NCI-H510A treated with DMSO at 0.1 percent for 48 hours (cell line): ENCODE results near the gene MGAT3.

Experiments used
- DNase-seq: peaks from one replicate; lab custom pipeline; 2025; lab: John Stamatoyannopoulos, UW

The MGAT3 gene

GRCh38 chr22:39529487-39529851 is 72.7 kb downstream of the MGAT3 start:
- DNase-seq, result no peak

- no peak for DNase-seq
Observed at GRCh38 chr22:39530116-39530515, 73.3 kb downstream of the MGAT3 start.

- DNase-seq, result peak; percentile 51
Observed at GRCh38 chr22:39530692-39531331, 74.0 kb downstream of the MGAT3 start.

DNA sequence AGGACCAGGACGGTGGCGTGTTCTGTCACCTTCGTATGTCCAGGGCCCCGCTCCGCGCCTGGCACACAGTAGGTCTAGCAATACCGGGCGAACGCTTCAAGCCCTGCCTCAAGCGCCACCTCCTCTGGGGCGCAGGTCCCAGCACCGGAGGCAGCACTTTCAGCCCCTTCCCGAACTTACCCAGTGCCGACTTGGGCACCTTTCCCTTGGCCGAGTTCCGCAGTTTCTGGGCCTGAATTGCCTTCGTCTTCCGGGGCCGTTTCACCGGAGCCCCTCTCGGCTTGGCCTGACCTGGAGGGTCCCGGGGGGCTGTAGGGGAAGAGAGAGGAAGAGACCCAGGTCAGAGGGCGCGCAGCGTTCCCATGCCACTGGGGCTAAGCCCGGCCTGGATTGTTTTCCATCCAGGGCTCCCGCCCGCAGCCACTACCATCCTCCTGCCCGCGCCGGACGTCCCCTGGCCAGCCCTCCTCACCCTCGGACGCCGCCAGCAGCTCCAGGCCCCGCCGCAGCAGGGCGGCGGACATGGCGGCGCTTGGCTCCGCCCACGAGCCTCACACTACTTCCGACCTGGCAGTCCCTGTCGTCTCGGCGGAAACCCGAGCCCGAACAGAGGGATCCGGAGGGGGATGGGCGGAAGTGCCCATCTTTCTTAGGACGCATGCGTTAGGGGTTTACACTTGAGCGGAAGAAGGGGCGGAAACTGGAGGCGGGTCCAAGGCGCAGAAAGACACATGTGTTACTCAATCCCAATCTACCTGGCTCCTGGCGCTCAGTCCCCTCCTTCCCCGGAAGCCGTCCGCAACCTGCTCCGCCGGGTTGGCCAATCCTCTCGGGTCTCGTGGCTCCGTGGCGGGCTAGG is 75.6 kb downstream of the MGAT3 start, which contains the start of gene RPS19BP1:
Gene RPS19BP1, minus strand, starts transcription at position 534 of the 859 bp plus-strand sequence. Its CDS starts 10 bp downstream, at position 524.
- peak; percentile 96 for DNase-seq

GRCh38 chr22:39534092-39534506 is 77.3 kb downstream of the MGAT3 start:
- DNase-seq, result no peak

- peak; percentile 47 for DNase-seq
Observed at GRCh38 chr22:39534591-39535356, 78.0 kb downstream of the MGAT3 start.

- DNase-seq, result no peak
Observed at GRCh38 chr22:39535357-39535725, 78.5 kb downstream of the MGAT3 start.

DNA sequence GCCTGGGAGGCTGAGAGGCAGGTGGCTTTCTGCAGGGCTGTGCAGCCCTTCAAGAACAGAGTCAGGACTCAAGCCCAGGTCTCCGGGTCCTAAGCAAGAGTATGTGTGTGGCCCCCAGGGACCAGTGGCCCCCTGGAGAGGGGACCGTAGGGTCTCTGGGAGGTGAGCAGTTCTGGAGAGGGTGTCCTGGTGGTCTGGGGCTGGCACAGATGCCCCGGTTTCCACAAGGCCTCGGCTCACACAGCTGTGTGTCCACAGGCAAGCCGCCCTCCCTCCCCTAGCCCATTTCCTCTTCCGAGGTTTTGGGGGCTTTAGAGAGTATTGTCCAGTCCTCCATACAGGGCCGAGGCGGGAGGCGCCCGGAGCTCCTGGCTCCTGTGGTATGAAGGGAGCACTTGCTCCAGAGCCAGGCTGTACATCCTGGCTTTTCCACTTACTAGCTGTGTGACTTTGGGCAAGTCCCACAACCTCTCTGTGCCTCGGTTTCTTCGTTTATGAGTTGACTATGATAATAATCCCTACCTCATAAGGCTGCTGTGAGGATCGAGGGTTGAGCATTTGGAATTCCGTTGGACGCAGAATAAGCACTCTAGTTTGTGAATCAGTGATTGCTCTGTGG is 79.1 kb downstream of the MGAT3 start:
- DNase-seq, result no peak

DNA sequence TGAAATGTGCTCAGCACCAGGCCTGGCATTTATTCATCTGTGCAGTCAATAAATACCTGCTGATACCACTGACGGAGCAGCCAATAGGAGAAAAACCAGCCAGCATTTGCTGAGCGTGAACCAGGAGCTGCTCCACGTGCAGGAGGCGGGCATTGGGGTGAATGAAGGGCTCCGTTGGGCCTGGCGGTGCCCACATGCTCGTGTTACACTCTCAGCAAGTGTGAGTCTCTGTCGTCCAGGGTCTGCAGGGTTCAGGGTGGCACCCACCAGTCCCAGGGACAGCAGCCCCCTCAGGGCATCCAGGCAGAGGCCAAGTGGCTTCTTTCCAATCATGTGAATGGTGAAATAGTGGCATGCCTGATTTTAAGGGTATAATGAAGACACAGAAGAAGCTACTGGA is 79.9 kb downstream of the MGAT3 start:
- no peak for DNase-seq

- DNase-seq, result no peak
Observed at GRCh38 chr22:39537975-39538374, 81.2 kb downstream of the MGAT3 start.
